ENCODE measurements around the gene KRT3.

- TF ChIP-seq CTCF (IDR thresholded peaks at IDR 0.05; ENCODE audit: low read depth, low read length, poor library complexity, severe bottlenecking) (no peak), EZH2phosphoT487 (IDR thresholded peaks at IDR 0.05; ENCODE audit: borderline replicate concordance, low read length) (no peak)
These were observed 13.4 kb downstream of the KRT3 start for GRCh38 chr12:52782502-52782901.

Data from DOHH2 (cell line).